Keratinocyte (primary cell): ENCODE data around the gene SOX2.

Experiments
- CTCF ChIP-seq, 3 experiments: IDR thresholded peaks in 1 of 3; conservative IDR thresholded peaks in 1 of 3; optimal IDR thresholded peaks in 1 of 3; 2 replicates in 2 of 3; 3 replicates in 1 of 3; pipeline versions ENCODE3 to v1.5.1; 2011; ENCODE audit warnings: low read length in 3 of 3, mild to moderate bottlenecking in 3 of 3, moderate library complexity in 2 of 3, control low read depth in 1 of 3, inconsistent platforms in 1 of 3; ENCODE audit not compliant: insufficient read depth in 2 of 3; ENCODE audit errors: extremely low read depth in 1 of 3
- EZH2 ChIP-seq: IDR thresholded peaks from one replicate; pipeline ENCODE4 v1.6.1; 2012; ENCODE audit warnings: inconsistent platforms, mild to moderate bottlenecking, low read length, moderate library complexity

GRCh38 chr3:181713676-181714612 is 2.2 kb downstream of the SOX2 start:
- no peak for TF ChIP-seq EZH2
- no peak for TF ChIP-seq CTCF (optimal IDR thresholded peaks at IDR 0.05 in 1 of 3, IDR thresholded peaks at IDR 0.05 in 1 of 3, conservative IDR thresholded peaks at IDR 0.05 in 1 of 3; ENCODE audit: extremely low read depth in 1 of 3, insufficient read depth in 2 of 3, low read length in 3 of 3)
